Measurements from ENCODE around the gene DNAI2. TPM values are rescaled to one million over a fixed set of nuclear protein-coding genes. Genes with fewer than 3 reads are reported as not detected.
"Not testable (repeated sequence)": the region's sequence is repeated elsewhere in the genome, so short reads cannot be mapped to it uniquely, and the experiment has no call there.

Gene DNAI2
- total RNA-seq, 4 donors from 2014 or later: not detected

DNA sequence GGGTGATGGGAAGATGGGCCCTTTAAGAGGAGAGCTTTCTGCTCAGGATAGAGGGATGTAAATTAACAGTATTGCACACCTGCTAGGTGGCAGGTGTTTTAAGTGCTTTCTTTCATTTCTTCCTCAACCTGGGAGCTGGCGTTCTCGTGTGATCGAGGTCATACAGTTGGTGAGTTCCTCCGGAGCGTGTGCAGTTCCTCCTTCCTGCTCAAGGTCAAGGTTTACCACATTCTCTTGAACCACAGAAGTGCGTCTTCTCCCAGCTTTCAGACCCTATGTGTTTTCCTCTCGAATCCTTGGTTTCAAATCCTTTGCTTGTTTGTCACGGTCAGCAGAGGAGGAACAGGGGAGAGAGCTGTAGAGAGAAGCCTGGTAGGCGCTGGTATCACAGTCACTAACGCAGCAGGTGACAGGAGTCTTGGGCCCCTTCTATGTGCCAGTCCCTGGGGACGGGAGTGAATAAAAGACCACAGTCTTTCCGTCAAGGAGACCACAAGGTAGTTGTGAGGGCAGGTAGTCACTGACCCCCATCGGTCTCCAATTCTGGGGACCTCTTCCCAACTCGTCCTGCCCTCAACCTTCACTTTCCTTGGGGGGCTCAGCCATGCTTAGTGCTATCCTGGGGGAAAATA lies 791 bp downstream of the DNAI2 start:
- H3K4me3 ChIP-seq: no peak overlapping the region
- peaks cover 9 to 19% (median 14%) of the 10 kb centered on the region in 3 donors for H3K27me3 ChIP-seq
- H3K36me3 ChIP-seq: no peaks in the 10 kb centered on the region
- no peaks in the 10 kb centered on the region for H3K9me3 ChIP-seq
- ATAC-seq (no peak), DNase-seq (no peak)
- no peak overlapping the region for H3K27ac ChIP-seq
- in situ Hi-C loops (cut with MboI; ENCODE audit: low sequenced_read_pairs in 4 of 4): no loop called here
- intact Hi-C loops (cut with DNase I; ENCODE audit: low total_unique reads): no loop called here
- TF ChIP-seq, protein P1, sequence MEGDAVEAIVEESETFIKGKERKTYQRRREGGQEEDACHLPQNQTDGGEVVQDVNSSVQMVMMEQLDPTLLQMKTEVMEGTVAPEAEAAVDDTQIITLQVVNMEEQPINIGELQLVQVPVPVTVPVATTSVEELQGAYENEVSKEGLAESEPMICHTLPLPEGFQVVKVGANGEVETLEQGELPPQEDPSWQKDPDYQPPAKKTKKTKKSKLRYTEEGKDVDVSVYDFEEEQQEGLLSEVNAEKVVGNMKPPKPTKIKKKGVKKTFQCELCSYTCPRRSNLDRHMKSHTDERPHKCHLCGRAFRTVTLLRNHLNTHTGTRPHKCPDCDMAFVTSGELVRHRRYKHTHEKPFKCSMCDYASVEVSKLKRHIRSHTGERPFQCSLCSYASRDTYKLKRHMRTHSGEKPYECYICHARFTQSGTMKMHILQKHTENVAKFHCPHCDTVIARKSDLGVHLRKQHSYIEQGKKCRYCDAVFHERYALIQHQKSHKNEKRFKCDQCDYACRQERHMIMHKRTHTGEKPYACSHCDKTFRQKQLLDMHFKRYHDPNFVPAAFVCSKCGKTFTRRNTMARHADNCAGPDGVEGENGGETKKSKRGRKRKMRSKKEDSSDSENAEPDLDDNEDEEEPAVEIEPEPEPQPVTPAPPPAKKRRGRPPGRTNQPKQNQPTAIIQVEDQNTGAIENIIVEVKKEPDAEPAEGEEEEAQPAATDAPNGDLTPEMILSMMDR (IDR thresholded peaks at IDR 0.05 in 4 of 5, conservative IDR thresholded peaks at IDR 0.05 in 1 of 5): no peak
- no peak for TF ChIP-seq POLR2A (IDR thresholded peaks at IDR 0.05)
- peaks cover 0 to 4% of the 10 kb centered on the region in 2 donors for H3K4me1 ChIP-seq

DNA sequence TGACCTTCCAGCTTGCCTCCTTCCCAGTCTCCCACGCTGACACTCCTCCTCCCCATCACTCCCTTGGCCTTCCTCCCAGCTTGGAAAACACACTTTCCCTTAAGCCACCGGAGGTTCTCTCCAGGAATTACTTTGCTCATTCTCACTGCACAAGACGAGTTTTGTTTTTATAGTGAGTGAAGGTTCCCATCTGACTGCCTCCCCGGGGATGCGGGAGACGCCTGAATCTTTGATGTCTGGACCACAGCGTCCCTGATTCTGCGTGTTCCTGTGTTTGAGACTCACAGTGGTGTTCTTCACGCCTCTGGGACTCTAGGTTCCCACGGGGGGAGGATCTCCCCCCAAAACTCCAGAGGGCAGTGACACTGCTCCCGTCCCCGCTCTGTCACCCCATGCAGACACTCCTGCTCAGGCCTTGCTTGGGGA lies 2.0 kb downstream of the DNAI2 start:
- TF ChIP-seq, protein P1 (IDR thresholded peaks at IDR 0.05 in 4 of 5, conservative IDR thresholded peaks at IDR 0.05 in 1 of 5): no peak
- no peak for TF ChIP-seq POLR2A (IDR thresholded peaks at IDR 0.05)
- no peaks in the 10 kb centered on the region for H3K9me3 ChIP-seq
- in situ Hi-C loops (cut with MboI; ENCODE audit: low sequenced_read_pairs in 4 of 4): no loop called here
- H3K27ac ChIP-seq: peak overlapping the region in 2 of 4 donors; percentile 26 to 54
- peaks cover 9 to 19% (median 14%) of the 10 kb centered on the region in 3 donors for H3K27me3 ChIP-seq
- intact Hi-C loops (cut with DNase I; ENCODE audit: low total_unique reads): no loop called here
- no peak overlapping the region for H3K4me3 ChIP-seq
- DNase-seq: no peak
- peak in 1 of 2 donors; percentile 33 for ATAC-seq
- H3K36me3 ChIP-seq: no peaks in the 10 kb centered on the region
- peaks cover 0 to 4% of the 10 kb centered on the region in 2 donors for H3K4me1 ChIP-seq

DNA sequence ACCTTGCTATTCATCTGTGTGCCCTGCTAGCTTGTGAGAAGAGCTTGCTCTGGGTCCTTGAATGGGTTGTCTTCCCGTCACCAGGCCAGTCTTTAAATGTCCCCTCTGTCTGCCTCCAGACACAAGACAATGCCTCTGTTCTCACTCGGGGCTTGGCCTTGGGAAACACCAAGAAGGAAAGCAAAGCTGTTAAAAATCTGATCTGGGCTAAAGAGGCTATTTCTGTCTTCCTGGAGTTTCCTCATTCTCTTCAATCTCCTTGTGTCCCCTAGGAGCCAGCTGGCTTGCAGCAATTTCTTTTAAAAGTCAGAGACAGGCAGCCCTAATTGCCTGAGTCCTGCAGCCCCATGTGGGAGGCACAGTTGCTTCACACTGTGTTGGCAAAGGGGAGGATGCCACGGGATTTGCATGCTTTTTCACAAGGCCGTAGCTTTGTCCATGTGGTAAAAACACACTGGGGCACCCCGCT lies 2.5 kb downstream of the DNAI2 start:
- no peak for TF ChIP-seq POLR2A (IDR thresholded peaks at IDR 0.05)
- TF ChIP-seq, protein P1 (IDR thresholded peaks at IDR 0.05 in 4 of 5, conservative IDR thresholded peaks at IDR 0.05 in 1 of 5): no peak
- peak in 1 of 2 donors; percentile 12 for DNase-seq
- Histone ChIP-seq H3K9me3 (no peaks in the 10 kb centered on the region), H3K36me3 (no peaks in the 10 kb centered on the region), H3K4me3 (no peak overlapping the region), H3K4me1 (peaks cover 0 to 4% of the 10 kb centered on the region in 2 donors), H3K27me3 (peaks cover 9 to 19% (median 14%) of the 10 kb centered on the region in 3 donors), H3K27ac (peak overlapping the region in 2 of 4 donors; percentile 26 to 54)
- intact Hi-C loops (cut with DNase I; ENCODE audit: low total_unique reads) (no loop called here), in situ Hi-C loops (cut with MboI; ENCODE audit: low sequenced_read_pairs in 4 of 4) (no loop called here)
- peak in 1 of 2 donors; percentile 21 for ATAC-seq

DNA sequence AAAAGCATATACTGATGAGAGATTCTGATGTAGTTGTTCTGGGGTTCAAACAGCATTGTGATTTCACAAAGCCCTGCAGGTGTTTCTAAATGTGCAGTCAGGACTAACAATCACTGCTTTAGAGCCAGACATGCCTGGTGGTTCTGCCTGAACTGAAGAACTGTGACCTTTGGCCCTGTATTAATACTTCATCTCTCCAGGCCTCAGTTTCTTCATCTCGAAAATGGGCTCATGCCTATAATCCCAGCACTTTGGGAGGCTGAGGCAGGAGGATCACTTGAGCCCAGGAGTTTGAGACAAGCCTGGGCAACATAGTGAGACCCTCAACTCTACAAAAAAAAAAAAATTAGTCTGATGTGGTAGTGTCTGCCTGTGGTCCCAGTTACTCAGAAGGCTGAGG lies 3.9 kb downstream of the DNAI2 start:
- peaks cover 0 to 4% of the 10 kb centered on the region in 2 donors for H3K4me1 ChIP-seq
- no peaks in the 10 kb centered on the region for H3K36me3 ChIP-seq
- intact Hi-C loops (cut with DNase I; ENCODE audit: low total_unique reads) (no loop called here), in situ Hi-C loops (cut with MboI; ENCODE audit: low sequenced_read_pairs in 4 of 4) (no loop called here)
- H3K27me3 ChIP-seq: peaks cover 5 to 16% (median 14%) of the 10 kb centered on the region in 3 donors
- no peak for ATAC-seq
- H3K9me3 ChIP-seq: no peaks in the 10 kb centered on the region
- no peak overlapping the region for H3K27ac ChIP-seq
- TF ChIP-seq, protein P1 (IDR thresholded peaks at IDR 0.05 in 4 of 5, conservative IDR thresholded peaks at IDR 0.05 in 1 of 5): no peak
- TF ChIP-seq POLR2A (IDR thresholded peaks at IDR 0.05): no peak
- DNase-seq: no peak
- no peak overlapping the region for H3K4me3 ChIP-seq

DNA sequence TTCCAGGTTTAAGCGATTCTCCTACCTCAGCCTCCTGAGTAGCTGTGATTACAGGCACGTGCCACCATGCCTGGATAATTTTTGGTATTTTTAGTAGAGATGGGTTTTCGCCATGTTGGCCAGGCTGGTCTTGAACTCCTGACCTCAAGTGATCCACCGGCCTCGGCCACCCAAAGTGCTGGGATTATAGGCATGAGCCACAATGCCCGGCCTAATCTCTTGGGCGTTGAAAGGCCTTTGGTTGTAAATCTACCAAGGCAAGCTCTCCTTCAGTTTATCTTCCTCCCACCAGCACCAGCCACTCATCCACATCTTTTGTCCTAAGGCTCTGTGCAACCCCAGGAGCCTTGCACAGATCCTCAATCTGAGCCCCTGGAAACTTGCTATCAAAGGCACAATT lies 5.6 kb downstream of the DNAI2 start:
- H3K27ac ChIP-seq; H3K9me3 ChIP-seq; DNase-seq; intact Hi-C loops (cut with DNase I; ENCODE audit: low total_unique reads); H3K4me1 ChIP-seq; H3K36me3 ChIP-seq; ATAC-seq; H3K27me3 ChIP-seq; in situ Hi-C loops (cut with MboI; ENCODE audit: low sequenced_read_pairs in 4 of 4); H3K4me3 ChIP-seq: not testable (repeated sequence)
